Stimulated activated CD8-positive, alpha-beta memory T cell treated with anti-CD3 and anti-CD28 coated beads, Interleukin-12 subunit alpha, Interleukin-12 subunit beta, amount 100 ng/mL, for 1 hour (primary cell): Measurements from ENCODE around the gene TRIP4.
"Not testable (repeated sequence)": the region's sequence is repeated elsewhere in the genome, so short reads cannot be mapped to it uniquely, and the experiment has no call there.

Experiments
- DNase-seq: peaks from one replicate; pipeline ENCODE4 v3.0.0-alpha.2; 2020; ENCODE audit warnings: low read depth

Gene TRIP4

DNA sequence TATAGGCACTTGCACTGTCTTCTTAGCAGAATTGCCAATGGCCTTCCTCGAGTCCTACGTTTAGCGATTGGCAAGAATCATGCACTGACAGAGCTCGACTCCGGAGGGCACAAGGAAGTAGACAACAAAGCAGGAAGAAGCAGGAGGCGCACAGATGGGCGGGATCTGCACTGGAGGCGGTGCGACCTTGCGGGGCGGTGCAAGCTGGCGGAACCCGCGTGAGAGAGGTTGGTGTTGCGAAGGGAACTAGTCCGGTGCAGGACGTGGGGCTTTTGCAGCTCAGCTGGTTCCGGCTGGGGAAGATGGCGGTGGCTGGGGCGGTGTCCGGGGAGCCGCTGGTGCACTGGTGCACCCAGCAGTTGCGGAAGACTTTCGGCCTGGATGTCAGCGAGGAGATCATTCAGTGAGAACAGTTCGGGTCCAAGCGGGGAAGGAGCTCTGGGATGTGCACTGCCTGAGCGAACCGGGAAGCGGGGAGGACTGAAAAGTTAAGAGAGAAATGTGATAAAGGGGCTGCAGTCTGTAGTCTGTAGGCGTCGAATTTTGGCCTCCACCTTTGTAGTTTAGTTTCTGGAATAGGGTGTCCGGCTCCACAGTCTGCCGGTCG, at the start of gene TRIP4:
TSS of gene TRIP4 (plus strand) at position 275 of the 607 bp plus-strand sequence. CDS start at position 303, 28 bp downstream.
- peak; percentile 91 for DNase-seq

GRCh38 chr15:64340355-64340754, 47.3 kb upstream of the TRIP4 start:
- DNase-seq, result no peak

- no peak for DNase-seq
Observed at GRCh38 chr15:64341961-64342360, 45.7 kb upstream of the TRIP4 start.

DNA sequence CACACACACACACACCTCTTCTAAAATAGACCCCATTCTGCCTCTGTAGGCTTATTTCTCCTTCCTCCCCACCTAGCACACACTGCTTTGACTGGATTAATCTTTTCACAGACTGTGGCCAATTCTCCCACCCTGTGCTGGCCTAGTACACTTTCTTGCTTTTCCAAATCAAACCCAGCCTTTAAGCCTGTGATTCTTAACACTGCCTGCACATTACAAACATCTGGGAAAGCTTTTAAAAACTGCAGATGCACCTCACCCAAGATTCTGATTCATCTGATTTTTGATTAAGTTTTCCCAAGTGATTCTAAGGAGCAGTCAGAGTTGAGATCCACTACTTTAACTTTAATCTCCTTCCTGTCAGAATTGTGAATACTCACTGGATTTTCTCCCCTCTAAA, 44.4 kb upstream of the TRIP4 start:
- no peak for DNase-seq

DNA sequence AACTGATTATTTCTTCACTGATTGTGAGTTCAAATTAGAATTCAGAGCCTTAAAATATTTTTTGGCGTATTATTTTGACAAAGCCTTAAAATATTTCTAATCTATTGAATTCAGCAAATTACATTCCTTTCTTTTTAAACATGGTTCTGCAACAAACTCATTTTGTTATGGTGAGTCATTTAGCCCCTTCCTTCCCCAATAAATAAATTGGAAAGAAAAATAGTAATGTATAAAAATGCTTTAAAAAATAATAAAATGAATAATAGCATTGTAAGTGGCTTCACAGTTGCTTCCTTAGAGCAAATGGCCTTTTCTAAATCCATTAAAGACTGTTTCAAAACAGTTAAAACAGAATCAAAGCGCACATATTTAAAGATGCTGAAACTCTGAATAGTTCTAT, 43.8 kb upstream of the TRIP4 start:
- DNase-seq, result no peak

DNA sequence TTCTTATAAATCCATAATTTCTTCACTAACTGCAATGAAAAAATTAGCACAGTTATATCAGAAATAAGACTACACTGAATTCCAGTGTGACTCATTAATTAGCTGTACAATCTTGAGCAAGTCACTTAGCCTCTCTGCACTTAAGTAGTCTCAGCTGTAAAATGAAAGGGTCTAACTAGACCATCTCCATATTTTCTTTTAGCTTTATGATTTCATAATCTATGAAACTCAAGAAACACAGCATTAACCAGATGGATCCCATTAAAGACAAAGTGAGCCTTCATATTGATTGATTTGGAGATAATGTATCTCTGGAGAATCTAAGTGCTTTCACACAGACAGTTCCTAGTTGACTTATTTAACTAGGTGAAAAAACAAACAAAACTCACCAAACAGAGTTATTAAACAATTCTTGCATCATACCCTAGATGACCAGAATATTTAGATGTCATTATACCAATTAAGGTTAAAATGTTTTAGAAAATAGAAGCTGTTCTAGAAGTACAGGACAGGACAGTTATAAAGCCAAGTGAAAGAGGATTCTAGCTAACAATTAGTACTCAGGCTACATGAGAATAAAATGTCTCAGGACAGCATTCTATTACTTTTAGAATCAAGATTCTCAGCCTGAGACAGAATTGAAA, 42.9 kb upstream of the TRIP4 start:
- no peak for DNase-seq

DNA sequence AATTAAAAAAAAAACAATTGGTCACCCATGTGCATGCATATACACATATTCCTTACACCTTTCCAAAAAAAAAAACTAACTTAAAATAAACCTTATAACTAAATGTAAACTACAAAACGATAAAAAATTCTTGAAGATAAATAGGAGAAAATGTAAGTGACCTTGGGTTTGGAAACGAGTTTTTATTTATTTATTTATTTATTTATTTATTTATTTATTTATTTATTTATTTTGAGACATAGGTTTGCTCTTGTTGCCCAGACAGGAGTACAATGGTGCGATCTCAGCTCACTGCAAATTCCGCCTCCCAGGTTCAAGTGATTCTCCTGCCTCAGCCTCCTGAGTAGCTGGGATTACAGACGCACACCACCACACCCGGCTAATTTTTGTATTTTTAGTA, 41.4 kb upstream of the TRIP4 start:
- DNase-seq, result not testable (repeated sequence)

- DNase-seq, result no peak
Observed at GRCh38 chr15:64348455-64348854, 39.2 kb upstream of the TRIP4 start.

- no peak for DNase-seq
Observed at GRCh38 chr15:64349375-64349774, 38.3 kb upstream of the TRIP4 start.

GRCh38 chr15:64351265-64351664, 36.4 kb upstream of the TRIP4 start:
- no peak for DNase-seq

GRCh38 chr15:64354688-64355344, 32.8 kb upstream of the TRIP4 start:
- DNase-seq, result no peak

- DNase-seq, result peak; percentile 16
Observed at GRCh38 chr15:64355348-64355943, 32.2 kb upstream of the TRIP4 start.

- peak; percentile 88 for DNase-seq
Observed at GRCh38 chr15:64355944-64356709, 31.5 kb upstream of the TRIP4 start, which contains the start of gene CSNK1G1. TSS of gene CSNK1G1 (minus strand) at chr15:64356173. CDS start at chr15:64300499, 55,674 bp downstream.

DNA sequence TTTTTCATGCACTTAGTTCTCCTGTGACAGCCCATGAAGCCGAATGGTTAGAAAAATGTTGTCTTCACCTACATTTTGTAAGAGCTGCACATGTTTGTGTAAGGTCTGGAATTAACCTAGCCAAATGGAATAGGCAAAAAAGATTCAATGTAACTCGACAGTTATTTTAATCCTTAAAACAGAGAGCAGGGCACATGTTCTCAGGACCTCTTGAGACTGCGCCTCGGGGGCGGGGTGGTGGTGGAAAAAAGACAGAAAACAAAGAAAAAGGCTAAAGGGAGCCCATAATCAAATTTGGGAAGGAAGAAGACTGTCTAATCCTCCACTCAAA, 31.0 kb upstream of the TRIP4 start:
- no peak for DNase-seq

DNA sequence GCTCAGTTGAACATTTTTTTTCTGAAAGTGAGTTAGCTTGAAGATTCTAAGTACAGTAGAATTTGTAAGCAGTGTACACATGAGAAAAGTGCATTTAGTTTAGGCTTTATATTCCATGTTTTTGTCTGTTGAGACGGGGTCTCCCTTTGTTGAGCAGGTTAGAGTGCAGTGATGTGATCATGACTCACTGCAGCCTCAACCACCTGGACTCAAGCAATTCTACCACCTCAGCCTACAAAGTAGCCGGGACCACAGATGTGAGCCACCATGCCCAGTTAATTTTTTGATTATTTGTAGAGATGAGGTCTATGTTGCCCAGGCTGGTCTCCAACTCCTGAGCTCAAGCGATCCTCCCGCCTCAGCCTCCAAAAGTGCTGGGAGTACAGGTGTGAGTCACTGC, 26.4 kb upstream of the TRIP4 start:
- no peak for DNase-seq

DNA sequence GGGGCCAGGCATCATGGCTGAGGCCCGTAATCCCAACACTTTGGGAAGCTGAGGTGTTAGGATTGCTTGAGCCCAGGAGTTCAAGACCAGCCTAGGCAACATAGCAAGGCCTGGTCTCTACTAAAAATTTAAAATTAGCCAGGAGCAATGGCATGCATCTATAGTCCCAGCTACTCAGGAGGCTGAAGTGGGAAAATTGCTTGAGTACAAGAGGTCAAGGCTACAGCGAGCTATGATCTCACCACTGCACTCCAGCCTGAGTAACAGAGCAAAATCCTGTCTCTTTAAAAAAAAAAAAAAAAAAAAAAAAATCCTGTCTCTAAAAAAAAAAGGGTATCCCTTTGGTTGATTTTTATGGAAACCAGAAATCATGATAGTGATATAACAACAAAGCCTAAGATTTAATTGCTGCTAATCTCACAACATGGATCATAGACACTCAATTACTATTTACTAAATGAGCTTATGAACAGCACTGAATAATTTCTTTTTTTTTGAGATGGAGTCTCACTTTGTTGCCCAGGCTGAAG, 18.5 kb upstream of the TRIP4 start:
- DNase-seq, result no peak

DNA sequence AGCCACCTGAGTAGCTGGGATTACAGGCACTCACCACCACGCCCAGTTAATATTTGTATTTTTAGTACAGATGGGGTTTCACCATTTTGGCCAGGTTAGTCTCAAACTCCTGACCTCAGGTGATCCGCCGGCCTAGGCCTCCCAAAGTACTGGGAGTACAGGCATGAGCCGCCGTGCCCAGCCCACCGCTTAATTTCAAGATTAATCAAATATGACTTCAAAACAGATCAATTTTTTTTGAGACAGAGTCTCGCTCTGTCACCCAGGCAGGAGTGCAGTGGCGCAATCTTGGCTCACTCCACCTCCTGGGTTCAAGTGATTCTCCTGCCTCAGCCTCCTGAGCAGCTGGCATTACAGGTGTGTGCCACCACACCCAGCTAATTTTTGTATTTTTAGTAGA, 16.3 kb upstream of the TRIP4 start:
- DNase-seq, result not testable (repeated sequence)

- no peak for DNase-seq
Observed at GRCh38 chr15:64373360-64373759, 14.3 kb upstream of the TRIP4 start.

GRCh38 chr15:64379216-64379960, 8.2 kb upstream of the TRIP4 start:
- no peak for DNase-seq

DNA sequence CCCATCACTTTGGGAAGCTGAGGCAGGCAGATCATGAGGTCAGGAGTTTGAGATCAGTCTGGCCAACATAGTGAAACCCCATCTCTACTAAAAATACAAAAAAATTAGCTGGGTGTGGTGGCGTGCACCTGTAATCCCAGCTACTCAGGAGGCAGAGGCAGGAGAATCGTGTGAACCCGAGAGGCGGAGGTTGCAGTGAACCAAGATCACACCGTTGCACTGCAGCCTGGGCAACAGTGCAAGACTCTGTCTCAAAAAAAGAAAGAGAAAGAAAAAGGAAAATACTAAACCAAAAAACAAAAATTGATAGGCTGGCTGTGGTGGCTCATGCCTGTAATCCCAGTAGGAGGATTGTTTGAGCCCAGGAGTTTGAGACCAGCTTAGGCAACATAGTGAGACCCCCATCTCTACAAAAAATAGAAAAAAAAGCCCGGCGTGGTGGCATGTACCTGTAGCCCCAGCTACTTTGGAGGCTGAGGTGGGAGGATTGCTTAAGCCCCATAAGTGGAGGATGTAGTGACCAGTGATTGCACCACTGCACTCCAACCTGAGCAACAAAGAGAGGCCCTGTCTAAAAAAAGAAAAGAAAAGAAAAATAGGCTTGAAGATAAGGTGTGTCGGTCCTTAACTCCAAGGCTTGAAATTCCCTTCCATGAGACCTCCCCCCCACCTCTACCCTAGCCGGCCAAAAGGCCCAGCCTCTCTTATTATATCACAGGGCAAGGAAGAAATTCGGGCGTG, 7.3 kb upstream of the TRIP4 start:
- not testable (repeated sequence) for DNase-seq
